ENCODE results near the gene NFYC.

The NFYC gene

GRCh38 chr1:40774266-40774998 is 82.9 kb downstream of the NFYC start:
- DNase-seq (ENCODE audit: insufficient read length, low spot score) (no peak), FAIRE-seq (no peak)
- peak; percentile 70 for TF ChIP-seq CTCF (IDR thresholded peaks at IDR 0.05; ENCODE audit: insufficient read depth, missing control alignments)

- no peak for TF ChIP-seq CTCF (IDR thresholded peaks at IDR 0.05; ENCODE audit: insufficient read depth, missing control alignments)
- FAIRE-seq (no peak), DNase-seq (ENCODE audit: insufficient read length, low spot score) (no peak)
These were observed 85.0 kb downstream of the NFYC start for GRCh38 chr1:40776236-40777072.

- TF ChIP-seq CTCF (IDR thresholded peaks at IDR 0.05; ENCODE audit: insufficient read depth, missing control alignments) = no peak
- FAIRE-seq = no peak
- DNase-seq (ENCODE audit: insufficient read length, low spot score) = no peak
These were observed 85.9 kb downstream of the NFYC start for GRCh38 chr1:40777224-40777970.

- no peak for TF ChIP-seq CTCF (IDR thresholded peaks at IDR 0.05; ENCODE audit: insufficient read depth, missing control alignments)
- FAIRE-seq = no peak
- no peak for DNase-seq (ENCODE audit: insufficient read length, low spot score)
These were observed 89.4 kb downstream of the NFYC start for GRCh38 chr1:40780678-40781607.

- TF ChIP-seq CTCF (IDR thresholded peaks at IDR 0.05; ENCODE audit: insufficient read depth, missing control alignments) = no peak
- FAIRE-seq (no peak), DNase-seq (ENCODE audit: insufficient read length, low spot score) (no peak)
These were observed 90.1 kb downstream of the NFYC start for GRCh38 chr1:40781608-40781971.

GRCh38 chr1:40782371-40782956 is 91.0 kb downstream of the NFYC start:
- TF ChIP-seq CTCF (IDR thresholded peaks at IDR 0.05; ENCODE audit: insufficient read depth, missing control alignments) = no peak
- DNase-seq (ENCODE audit: insufficient read length, low spot score) = no peak

More at GRCh38 chr1:40782371-40782956, 91.0 kb downstream of the NFYC start:
- no peak for FAIRE-seq

All from D721Med (cell line).